WI38 (cell line): ENCODE data around the gene DEGS1.

Experiments
- H3K4me3 ChIP-seq: 2 replicates; pipeline ENCODE4 v1.5.1; 2011; ENCODE audit warnings: low read depth, mild to moderate bottlenecking, control low read depth, low read length
- CTCF ChIP-seq: IDR thresholded peaks from 2 replicates; pipeline ENCODE4 v1.5.1; 2012; ENCODE audit warnings: low read depth, mild to moderate bottlenecking, control low read depth, low read length

Gene DEGS1

GRCh38 chr1:224216382-224216781 lies 33.3 kb downstream of the DEGS1 start:
- no peak for TF ChIP-seq CTCF
- H3K4me3 ChIP-seq = no peak overlapping the region

- TF ChIP-seq CTCF = no peak
- no peak overlapping the region for H3K4me3 ChIP-seq
Measured at GRCh38 chr1:224217655-224218623, 34.9 kb downstream of the DEGS1 start.

- no peak for TF ChIP-seq CTCF
- H3K4me3 ChIP-seq = no peak overlapping the region
Measured at GRCh38 chr1:224219011-224219611, 36.1 kb downstream of the DEGS1 start.

GRCh38 chr1:224219612-224220059 lies 36.6 kb downstream of the DEGS1 start:
- no peak for TF ChIP-seq CTCF
- no peak overlapping the region for H3K4me3 ChIP-seq

GRCh38 chr1:224223819-224224714 lies 41.0 kb downstream of the DEGS1 start:
- H3K4me3 ChIP-seq = 0 out of 2 replicates have a peak overlapping the region, but pooled peaks have one; percentile 12
- no peak for TF ChIP-seq CTCF

GRCh38 chr1:224226849-224227502 lies 43.9 kb downstream of the DEGS1 start:
- no peak for TF ChIP-seq CTCF
- H3K4me3 ChIP-seq = no peak overlapping the region
